Keratinocyte (primary cell): ENCODE data around the gene ZNF81. TPM values are rescaled to one million over a fixed set of nuclear protein-coding genes. Genes with fewer than 3 reads are reported as not detected.
"Not testable (repeated sequence)": the region's sequence is repeated elsewhere in the genome, so short reads cannot be mapped to it uniquely, and the experiment has no call there.

ENCODE experiments used
- DNase-seq: peaks from one replicate; pipeline ENCODE4 v3.0.0-alpha.2; 2011; ENCODE audit warnings: low read depth, missing footprints, low spot score
- FAIRE-seq: peaks from 2 replicates; lab custom pipeline; 2011; peaks lifted over from hg19 to GRCh38; lab: Jason Lieb, UNC
- H2AFZ ChIP-seq: 2 replicates; pipeline ENCODE4 v1.6.0; 2012; ENCODE audit warnings: low read length, control low read depth, inconsistent platforms; ENCODE audit not compliant: control insufficient read depth
- H3K27ac ChIP-seq: 2 replicates; pipeline ENCODE4 v1.5.1; 2011; ENCODE audit warnings: low read length; ENCODE audit not compliant: control insufficient read depth, insufficient read depth
- H3K27me3 ChIP-seq: 3 replicates; pipeline ENCODE4 v1.6.0; 2011; ENCODE audit warnings: low read length; ENCODE audit not compliant: control insufficient read depth, insufficient read depth; ENCODE audit errors: extremely low read depth
- H3K36me3 ChIP-seq, 2 experiments: 2 replicates in 1 of 2; 3 replicates in 1 of 2; pipeline ENCODE4 v1.5.1; 2011; ENCODE audit warnings: low read length in 2 of 2, mild to moderate bottlenecking in 1 of 2; ENCODE audit not compliant: control insufficient read depth in 2 of 2, insufficient read depth in 2 of 2; ENCODE audit errors: extremely low read depth in 1 of 2
- H3K4me1 ChIP-seq: 3 replicates; pipeline ENCODE4 v1.5.1; 2011; ENCODE audit warnings: low read length; ENCODE audit not compliant: control insufficient read depth, insufficient read depth; ENCODE audit errors: extremely low read depth
- H3K4me2 ChIP-seq: 3 replicates; pipeline ENCODE4 v1.6.0; 2011; ENCODE audit warnings: low read depth, low read length; ENCODE audit not compliant: control insufficient read depth, insufficient read depth; ENCODE audit errors: extremely low read depth
- H3K4me3 ChIP-seq, 3 experiments: fragments of 200-600 bp in 1 of 3; sonication (generic) in 1 of 3; 2 replicates in 2 of 3; 3 replicates in 1 of 3; pipeline ENCODE4 v1.5.1; 2011 to 2016; ENCODE audit warnings: low read length in 3 of 3, mild to moderate bottlenecking in 3 of 3, control low read depth in 2 of 3, inconsistent platforms in 1 of 3, low read depth in 1 of 3, mixed read lengths in 1 of 3, mixed run types in 1 of 3, moderate library complexity in 1 of 3; ENCODE audit not compliant: control insufficient read depth in 2 of 3, insufficient read depth in 2 of 3; ENCODE audit errors: extremely low read depth in 1 of 3
- H3K79me2 ChIP-seq: 2 replicates; pipeline ENCODE4 v1.6.0; 2012; ENCODE audit warnings: low read length; ENCODE audit not compliant: control insufficient read depth, insufficient read depth
- H3K9ac ChIP-seq: 3 replicates; pipeline ENCODE4 v1.6.0; 2011; ENCODE audit warnings: low read length; ENCODE audit not compliant: control insufficient read depth, insufficient read depth; ENCODE audit errors: extremely low read depth
- H3K9me1 ChIP-seq: 3 replicates; pipeline ENCODE4 v1.6.0; 2011; ENCODE audit warnings: low read length; ENCODE audit not compliant: control insufficient read depth, insufficient read depth; ENCODE audit errors: extremely low read depth
- H3K9me3 ChIP-seq: 2 replicates; pipeline ENCODE4 v1.5.1; 2012; ENCODE audit warnings: low read depth, low read length; ENCODE audit not compliant: control insufficient read depth
- H4K20me1 ChIP-seq: 3 replicates; pipeline ENCODE4 v1.6.0; 2011; ENCODE audit warnings: low read length; ENCODE audit not compliant: control insufficient read depth, insufficient read depth; ENCODE audit errors: extremely low read depth
- EZH2 ChIP-seq: IDR thresholded peaks from one replicate; pipeline ENCODE4 v1.6.1; 2012; ENCODE audit warnings: inconsistent platforms, mild to moderate bottlenecking, low read length, moderate library complexity
- dilution Hi-C: fragments of 300-500 bp; cut with MboI; formaldehyde crosslinking; loops from one replicate; pipeline ENCODE4 v1.7.0; 2020; ENCODE audit warnings: low sequenced_read_pairs; ENCODE audit not compliant: extremely low pct_ligation_motif_present
- polyA plus RNA-seq, 5 experiments: library from polyadenylated mRNA; depleted of rRNA in 3 of 5; stranded (reverse) in 3 of 5; stranded (forward) in 1 of 5; unstranded in 1 of 5; fragments of >200 nt; gene quantifications; 1 replicate in 1 of 5; 2 replicates in 3 of 5; 3 replicates in 1 of 5; pipeline versions ENCODE4 v1.2.1 to v1.2.3, GENCODE V29; 2011 to 2012; ENCODE audit warnings: missing spikeins in 2 of 5, low read depth in 1 of 5, low replicate concordance in 1 of 5
- TF ChIP-seq, protein P1 (sequence below), 3 experiments: IDR thresholded peaks in 1 of 3; conservative IDR thresholded peaks in 1 of 3; optimal IDR thresholded peaks in 1 of 3; 2 replicates in 2 of 3; 3 replicates in 1 of 3; pipeline versions ENCODE3 to v1.5.1; 2011; ENCODE audit warnings: low read length in 3 of 3, mild to moderate bottlenecking in 3 of 3, moderate library complexity in 2 of 3, control low read depth in 1 of 3, inconsistent platforms in 1 of 3; ENCODE audit not compliant: insufficient read depth in 2 of 3; ENCODE audit errors: extremely low read depth in 1 of 3

Gene ZNF81
- polyA plus RNA-seq, 1 donor (not counting 4 experiments of a cell fraction or from before 2014, with no cell fraction given) = 5.0 TPM

DNA sequence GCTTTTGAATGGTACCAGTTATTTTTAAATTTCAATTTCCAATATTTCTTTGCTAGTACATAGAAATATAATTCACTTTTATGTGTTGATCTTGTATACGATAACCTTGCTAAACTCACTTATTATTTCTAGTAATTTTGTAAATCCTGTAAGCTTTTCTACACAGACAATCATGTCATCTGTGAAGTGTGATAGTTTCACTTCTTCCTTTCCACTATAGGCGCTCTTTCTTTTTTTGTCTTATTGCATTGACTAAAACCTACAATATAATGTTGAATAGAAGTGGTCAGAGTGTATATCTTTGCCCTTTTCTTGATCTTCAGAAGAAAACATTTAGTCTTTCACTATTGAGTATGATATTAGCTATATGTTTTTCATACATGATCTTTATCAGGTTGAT, 90.5 kb downstream of the ZNF81 start:
- no peaks in the 10 kb centered on the region for H3K79me2 ChIP-seq
- no peaks in the 10 kb centered on the region for H3K4me1 ChIP-seq
- dilution Hi-C loops = no loop called here
- H3K9me3 ChIP-seq = no peaks in the 10 kb centered on the region
- FAIRE-seq (no peak), DNase-seq (no peak)
- no peak overlapping the region for H3K27ac ChIP-seq
- no peaks in the 10 kb centered on the region for H4K20me1 ChIP-seq
- no peak overlapping the region for H3K9ac ChIP-seq
- no peak for TF ChIP-seq EZH2
- TF ChIP-seq, protein P1, sequence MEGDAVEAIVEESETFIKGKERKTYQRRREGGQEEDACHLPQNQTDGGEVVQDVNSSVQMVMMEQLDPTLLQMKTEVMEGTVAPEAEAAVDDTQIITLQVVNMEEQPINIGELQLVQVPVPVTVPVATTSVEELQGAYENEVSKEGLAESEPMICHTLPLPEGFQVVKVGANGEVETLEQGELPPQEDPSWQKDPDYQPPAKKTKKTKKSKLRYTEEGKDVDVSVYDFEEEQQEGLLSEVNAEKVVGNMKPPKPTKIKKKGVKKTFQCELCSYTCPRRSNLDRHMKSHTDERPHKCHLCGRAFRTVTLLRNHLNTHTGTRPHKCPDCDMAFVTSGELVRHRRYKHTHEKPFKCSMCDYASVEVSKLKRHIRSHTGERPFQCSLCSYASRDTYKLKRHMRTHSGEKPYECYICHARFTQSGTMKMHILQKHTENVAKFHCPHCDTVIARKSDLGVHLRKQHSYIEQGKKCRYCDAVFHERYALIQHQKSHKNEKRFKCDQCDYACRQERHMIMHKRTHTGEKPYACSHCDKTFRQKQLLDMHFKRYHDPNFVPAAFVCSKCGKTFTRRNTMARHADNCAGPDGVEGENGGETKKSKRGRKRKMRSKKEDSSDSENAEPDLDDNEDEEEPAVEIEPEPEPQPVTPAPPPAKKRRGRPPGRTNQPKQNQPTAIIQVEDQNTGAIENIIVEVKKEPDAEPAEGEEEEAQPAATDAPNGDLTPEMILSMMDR (optimal IDR thresholded peaks at IDR 0.05 in 1 of 3, IDR thresholded peaks at IDR 0.05 in 1 of 3, conservative IDR thresholded peaks at IDR 0.05 in 1 of 3; ENCODE audit: extremely low read depth in 1 of 3, insufficient read depth in 2 of 3, low read length in 3 of 3) = no peak
- H3K4me2 ChIP-seq = no peak overlapping the region
- H2AFZ ChIP-seq = no peak overlapping the region
- H3K27me3 ChIP-seq = no peaks in the 10 kb centered on the region
- H3K36me3 ChIP-seq = no peaks in the 10 kb centered on the region
- no peaks in the 10 kb centered on the region for H3K9me1 ChIP-seq
- no peak overlapping the region for H3K4me3 ChIP-seq

GRCh38 chrX:47931970-47932369, 95.3 kb downstream of the ZNF81 start:
- H2AFZ ChIP-seq, H3K79me2 ChIP-seq, H3K27ac ChIP-seq, H3K27me3 ChIP-seq, H3K9me1 ChIP-seq, H3K9me3 ChIP-seq, H3K9ac ChIP-seq, DNase-seq, H3K4me1 ChIP-seq, dilution Hi-C loops, H4K20me1 ChIP-seq, H3K36me3 ChIP-seq, FAIRE-seq, H3K4me2 ChIP-seq, H3K4me3 ChIP-seq: not testable (repeated sequence)

- Histone ChIP-seq H3K79me2 (no peaks in the 10 kb centered on the region), H3K9ac (no peak overlapping the region), H4K20me1 (no peaks in the 10 kb centered on the region), H3K4me2 (no peak overlapping the region), H3K9me3 (no peaks in the 10 kb centered on the region), H3K27ac (no peak overlapping the region), H3K4me1 (no peaks in the 10 kb centered on the region), H3K9me1 (no peaks in the 10 kb centered on the region), H3K27me3 (no peaks in the 10 kb centered on the region), H3K4me3 (no peak overlapping the region), H2AFZ (no peak overlapping the region), H3K36me3 (no peaks in the 10 kb centered on the region)
- TF ChIP-seq EZH2 = no peak
- TF ChIP-seq, protein P1 (optimal IDR thresholded peaks at IDR 0.05 in 1 of 3, IDR thresholded peaks at IDR 0.05 in 1 of 3, conservative IDR thresholded peaks at IDR 0.05 in 1 of 3; ENCODE audit: extremely low read depth in 1 of 3, insufficient read depth in 2 of 3, low read length in 3 of 3) = no peak
- no peak for FAIRE-seq
- no peak for DNase-seq
- dilution Hi-C loops = no loop called here
Observed at GRCh38 chrX:47933946-47934345, 97.2 kb downstream of the ZNF81 start.
